ENCODE results near the gene ADAMTS12. TPM values are rescaled to one million over a fixed set of nuclear protein-coding genes. Genes with fewer than 3 reads are reported as not detected.
"Not testable (repeated sequence)": the region's sequence is repeated elsewhere in the genome, so short reads cannot be mapped to it uniquely, and the experiment has no call there.

The ADAMTS12 gene
- polyA plus RNA-seq, 1 donor from 2014 or later = not detected

- Mint-ChIP-seq H3K4me1 (peaks cover 8 to 28% (median 14%) of the 10 kb centered on the region in 3 donors), H3K36me3 (no peaks in the 10 kb centered on the region), H3K9me3 (no peaks in the 10 kb centered on the region), H3K27ac (no peak overlapping the region), H3K4me3 (no peak overlapping the region), H3K27me3 (peaks cover 2% of the 10 kb centered on the region)
These were observed 38.3 kb upstream of the ADAMTS12 start for GRCh38 chr5:33929925-33930690.

- peaks cover 2% of the 10 kb centered on the region for H3K27me3 Mint-ChIP-seq
- no peaks in the 10 kb centered on the region for H3K9me3 Mint-ChIP-seq
- H3K4me3 Mint-ChIP-seq = no peak overlapping the region
- no peak overlapping the region for H3K27ac Mint-ChIP-seq
- H3K4me1 Mint-ChIP-seq = peaks cover 0 to 13% (median 3%) of the 10 kb centered on the region in 3 donors
- H3K36me3 Mint-ChIP-seq = no peaks in the 10 kb centered on the region
These were observed 36.5 kb upstream of the ADAMTS12 start for GRCh38 chr5:33928283-33928682.

- Mint-ChIP-seq H3K27me3 (peaks cover 2% of the 10 kb centered on the region), H3K9me3 (no peaks in the 10 kb centered on the region), H3K27ac (peak overlapping the region in 1 of 3 donors; percentile 85), H3K36me3 (no peaks in the 10 kb centered on the region), H3K4me1 (peaks cover 0 to 10% (median 3%) of the 10 kb centered on the region in 3 donors), H3K4me3 (no peak overlapping the region)
These were observed 35.9 kb upstream of the ADAMTS12 start for GRCh38 chr5:33927685-33928084.

GRCh38 chr5:33925278-33925677, 33.5 kb upstream of the ADAMTS12 start:
- H3K9me3 Mint-ChIP-seq = peaks cover 0 to 6% (median 0%) of the 10 kb centered on the region in 3 donors
- no peaks in the 10 kb centered on the region for H3K36me3 Mint-ChIP-seq

GRCh38 chr5:33921002-33921401, 29.2 kb upstream of the ADAMTS12 start:
- Mint-ChIP-seq H3K36me3 (no peaks in the 10 kb centered on the region), H3K4me3 (no peak overlapping the region), H3K4me1 (no peaks in the 10 kb centered on the region), H3K27ac (no peak overlapping the region), H3K27me3 (peaks cover 11% of the 10 kb centered on the region), H3K9me3 (peaks cover 10 to 32% (median 12%) of the 10 kb centered on the region in 3 donors)

More at GRCh38 chr5:33925278-33925677, 33.5 kb upstream of the ADAMTS12 start:
- H3K4me1 Mint-ChIP-seq = peaks cover 0 to 10% (median 3%) of the 10 kb centered on the region in 3 donors
- H3K4me3 Mint-ChIP-seq = no peak overlapping the region
- H3K27me3 Mint-ChIP-seq = peaks cover 9% of the 10 kb centered on the region
- no peak overlapping the region for H3K27ac Mint-ChIP-seq

GRCh38 chr5:33914844-33915243, 23.1 kb upstream of the ADAMTS12 start:
- H3K9me3 Mint-ChIP-seq = peaks cover 12 to 29% (median 17%) of the 10 kb centered on the region in 3 donors
- not testable (repeated sequence) for H3K27me3 Mint-ChIP-seq, H3K4me3 Mint-ChIP-seq, H3K4me1 Mint-ChIP-seq, H3K27ac Mint-ChIP-seq, H3K36me3 Mint-ChIP-seq

- Mint-ChIP-seq H3K9me3 (peaks cover 2 to 33% (median 31%) of the 10 kb centered on the region in 3 donors), H3K27me3 (peaks cover 15% of the 10 kb centered on the region)
- H3K36me3 Mint-ChIP-seq, H3K4me1 Mint-ChIP-seq, H3K4me3 Mint-ChIP-seq, H3K27ac Mint-ChIP-seq: not testable (repeated sequence)
These were observed 14.5 kb upstream of the ADAMTS12 start for GRCh38 chr5:33906248-33906647.

GRCh38 chr5:33905381-33905780, 13.6 kb upstream of the ADAMTS12 start:
- Mint-ChIP-seq H3K27me3 (peaks cover 15% of the 10 kb centered on the region), H3K9me3 (peaks cover 2 to 34% (median 32%) of the 10 kb centered on the region in 3 donors), H3K4me3 (no peak overlapping the region), H3K27ac (no peak overlapping the region), H3K36me3 (peaks cover 2% of the 10 kb centered on the region), H3K4me1 (no peaks in the 10 kb centered on the region)

GRCh38 chr5:33903118-33903517, 11.3 kb upstream of the ADAMTS12 start:
- Mint-ChIP-seq H3K9me3 (peaks cover 4 to 28% (median 25%) of the 10 kb centered on the region in 3 donors), H3K27ac (no peak overlapping the region), H3K27me3 (peaks cover 2% of the 10 kb centered on the region), H3K4me1 (no peaks in the 10 kb centered on the region), H3K4me3 (no peak overlapping the region), H3K36me3 (peaks cover 2% of the 10 kb centered on the region)

- Mint-ChIP-seq H3K27ac (peak overlapping the region in 1 of 3 donors; percentile 59), H3K9me3 (peaks cover 2 to 18% (median 15%) of the 10 kb centered on the region in 3 donors), H3K36me3 (no peaks in the 10 kb centered on the region), H3K4me3 (no peak overlapping the region), H3K4me1 (no peaks in the 10 kb centered on the region), H3K27me3 (peaks cover 10% of the 10 kb centered on the region)
These were observed 9.4 kb upstream of the ADAMTS12 start for GRCh38 chr5:33901156-33901555.

GRCh38 chr5:33894566-33894965, 2.8 kb upstream of the ADAMTS12 start:
- peaks cover 0 to 2% (median 1%) of the 10 kb centered on the region in 3 donors for H3K9me3 Mint-ChIP-seq
- H3K36me3 Mint-ChIP-seq = no peaks in the 10 kb centered on the region
- H3K4me3 Mint-ChIP-seq = no peak overlapping the region
- H3K4me1 Mint-ChIP-seq = peaks cover 0 to 10% (median 0%) of the 10 kb centered on the region in 3 donors
- peaks cover 39% of the 10 kb centered on the region for H3K27me3 Mint-ChIP-seq
- no peak overlapping the region for H3K27ac Mint-ChIP-seq

GRCh38 chr5:33892620-33893137, 889 bp upstream of the ADAMTS12 start:
- peaks cover 45% of the 10 kb centered on the region for H3K27me3 Mint-ChIP-seq
- H3K9me3 Mint-ChIP-seq = peaks cover 0 to 1% (median 0%) of the 10 kb centered on the region in 3 donors
- peak overlapping the region in 2 of 4 donors; percentile 14 to 84 for H3K4me3 Mint-ChIP-seq
- no peak overlapping the region for H3K27ac Mint-ChIP-seq
- peaks cover 0 to 10% (median 0%) of the 10 kb centered on the region in 3 donors for H3K4me1 Mint-ChIP-seq
- no peaks in the 10 kb centered on the region for H3K36me3 Mint-ChIP-seq

GRCh38 chr5:33891446-33891787, 373 bp downstream of the ADAMTS12 start:
- no peaks in the 10 kb centered on the region for H3K9me3 Mint-ChIP-seq

GRCh38 chr5:33890131-33891032, 1.4 kb downstream of the ADAMTS12 start:
- Mint-ChIP-seq H3K9me3 (no peaks in the 10 kb centered on the region), H3K36me3 (no peaks in the 10 kb centered on the region), H3K4me1 (peaks cover 0 to 10% (median 0%) of the 10 kb centered on the region in 3 donors), H3K27ac (no peak overlapping the region), H3K4me3 (no peak overlapping the region), H3K27me3 (peaks cover 41% of the 10 kb centered on the region)

More at GRCh38 chr5:33891446-33891787, 373 bp downstream of the ADAMTS12 start:
- Mint-ChIP-seq H3K27me3 (peaks cover 44% of the 10 kb centered on the region), H3K4me1 (peaks cover 0 to 10% (median 0%) of the 10 kb centered on the region in 3 donors), H3K36me3 (no peaks in the 10 kb centered on the region), H3K27ac (no peak overlapping the region), H3K4me3 (peak overlapping the region in 2 of 4 donors; percentile 34)

- Mint-ChIP-seq H3K27me3 (peaks cover 36% of the 10 kb centered on the region), H3K4me1 (peaks cover 0 to 10% (median 0%) of the 10 kb centered on the region in 3 donors), H3K36me3 (no peaks in the 10 kb centered on the region), H3K9me3 (no peaks in the 10 kb centered on the region), H3K27ac (no peak overlapping the region), H3K4me3 (no peak overlapping the region)
These were observed 3.2 kb downstream of the ADAMTS12 start for GRCh38 chr5:33888587-33888986.
